AG08395 (cell line): Measurements from ENCODE around the gene HAVCR1.

ENCODE experiments used
- DNase-seq: peaks from one replicate; pipeline ENCODE4 v3.0.0; 2012; ENCODE audit warnings: mixed read lengths, low spot score

The HAVCR1 gene

GRCh38 chr5:156991714-156992113 lies 67.2 kb downstream of the HAVCR1 start:
- DNase-seq = no peak

- no peak for DNase-seq
These were observed 74.9 kb downstream of the HAVCR1 start for GRCh38 chr5:156984064-156984463.

- DNase-seq = no peak
These were observed 77.4 kb downstream of the HAVCR1 start for GRCh38 chr5:156981481-156981880.
